Mesodermal cell (in vitro differentiated cells): ENCODE measurements around the gene MTOR. TPM values are rescaled to one million over a fixed set of nuclear protein-coding genes. Genes with fewer than 3 reads are reported as not detected.
"Not testable (repeated sequence)": the region's sequence is repeated elsewhere in the genome, so short reads cannot be mapped to it uniquely, and the experiment has no call there.

ENCODE experiments used
- H3K27ac ChIP-seq: 2 replicates; pipeline ENCODE4 v1.7.0; 2013; ENCODE audit warnings: mild to moderate bottlenecking, low read depth, low read length, moderate library complexity; ENCODE audit not compliant: severe bottlenecking
- H3K36me3 ChIP-seq: 2 replicates; pipeline ENCODE4 v1.7.1; 2013; ENCODE audit warnings: mild to moderate bottlenecking, low read length, moderate library complexity; ENCODE audit not compliant: control insufficient read depth, insufficient read depth
- H3K4me1 ChIP-seq: one replicate; pipeline ENCODE4 v1.7.1; 2013; ENCODE audit warnings: mild to moderate bottlenecking, low read length; ENCODE audit not compliant: insufficient read depth, control insufficient read depth, poor library complexity, severe bottlenecking
- H3K4me3 ChIP-seq: 2 replicates; pipeline ENCODE4 v1.7.0; 2013; ENCODE audit warnings: low read length, control low read depth, mild to moderate bottlenecking; ENCODE audit not compliant: insufficient read depth, poor library complexity, severe bottlenecking; ENCODE audit errors: extremely low read depth
- H3K9me3 ChIP-seq: 2 replicates; pipeline ENCODE4 v1.7.1; 2013; ENCODE audit warnings: mild to moderate bottlenecking, low read length, moderate library complexity; ENCODE audit not compliant: control insufficient read depth
- WGBS, 2 experiments: methylation state at CpG; one replicate each; pipeline ENCODE4 v1.1.5; 2013; ENCODE audit warnings: missing lambda C conversion rate in 2 of 2; ENCODE audit not compliant: insufficient coverage in 2 of 2; 5-methylcytosine and 5-hydroxymethylcytosine counted together
- polyA plus RNA-seq, 2 experiments: library from polyadenylated mRNA; stranded (reverse); fragments of 50-300 nt; gene quantifications; one replicate each; pipeline ENCODE4 v1.2.3, GENCODE V29; 2013

The MTOR gene
- 34.7 TPM for polyA plus RNA-seq (2013, experiment 1 of 2)
- polyA plus RNA-seq (2013, experiment 2 of 2): 29.3 TPM

DNA sequence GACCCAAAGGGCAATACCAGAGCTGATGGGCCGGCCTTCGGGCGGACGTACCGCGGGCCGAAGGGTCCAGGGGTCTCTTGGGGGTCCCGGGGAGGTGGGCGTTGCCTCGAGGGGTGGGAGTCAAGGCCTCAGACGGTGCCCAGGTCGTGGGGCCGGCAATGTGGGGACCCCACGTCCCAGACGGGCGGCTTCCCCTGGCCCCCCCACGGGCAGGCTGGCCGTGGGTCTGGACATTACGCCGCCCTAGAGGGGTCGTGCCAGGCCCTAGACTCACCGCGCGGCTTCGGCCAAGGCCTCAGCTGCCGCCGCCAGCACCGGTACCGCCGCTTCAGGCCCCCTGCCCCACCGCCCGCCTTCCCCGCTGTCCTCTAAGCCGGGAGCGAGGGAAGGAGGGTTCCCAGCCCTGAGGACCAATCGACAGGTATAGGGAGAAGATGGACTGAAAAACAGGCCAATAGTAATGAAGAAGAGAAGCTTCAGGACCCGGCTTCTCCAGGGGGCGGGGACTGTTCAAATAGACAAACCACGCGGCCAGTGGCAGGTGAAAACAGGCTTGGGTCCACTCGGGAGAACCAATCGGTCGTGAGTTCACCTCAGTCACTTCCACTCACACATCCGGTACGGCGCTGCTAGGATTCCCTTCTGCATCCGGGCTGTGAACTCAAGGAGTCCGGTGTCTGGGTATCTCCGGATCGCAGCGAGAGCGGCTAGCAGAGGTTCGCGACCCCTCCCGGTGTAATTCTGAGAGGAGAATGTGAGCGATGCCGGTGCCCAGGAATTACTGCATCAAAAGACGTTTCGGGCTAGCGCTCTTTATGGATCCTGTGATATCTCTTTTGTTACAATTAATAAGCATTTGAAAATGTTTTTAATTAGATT, at the start of gene MTOR:
Gene MTOR (minus strand): TSS at position 381 of the 879 bp plus-strand sequence. CDS start 3,142 bp downstream, outside the sequence.
- Histone ChIP-seq H3K4me1 (peaks cover 4% of the 10 kb centered on the region), H3K27ac (no peak within 1 kb of the TSS), H3K9me3 (no peaks in the 10 kb centered on the region), H3K36me3 (peaks cover 25% of the 10 kb centered on the region), H3K4me3 (peak within 1 kb of the TSS; percentile 95)
- 0% methylated on average over 50 to 52 of the region's 60 CpGs for WGBS, 2 experiments

DNA sequence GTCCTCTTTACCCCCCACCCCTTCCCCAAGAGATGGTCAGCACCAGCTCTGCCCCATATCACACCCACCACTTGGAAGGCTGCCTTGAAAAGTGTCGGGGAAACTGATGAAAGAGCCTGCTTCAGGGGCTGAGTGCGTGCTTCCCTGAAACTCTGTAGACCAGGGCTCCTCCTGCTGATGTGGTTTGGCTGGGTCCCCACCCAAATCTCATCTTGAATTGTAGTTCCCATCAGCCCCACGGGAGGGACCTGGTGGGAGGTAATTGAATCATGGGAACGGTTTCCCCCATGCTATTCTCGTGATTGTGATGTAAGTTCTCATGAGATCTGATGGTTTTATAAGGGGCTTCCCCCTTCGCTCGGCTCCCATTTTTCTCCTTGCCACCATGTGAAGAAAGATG, 47.0 kb upstream of the MTOR start:
- no peaks in the 10 kb centered on the region for H3K9me3 ChIP-seq
- H3K4me3 ChIP-seq: no peak overlapping the region
- H3K27ac ChIP-seq: no peak overlapping the region
- H3K36me3 ChIP-seq: no peaks in the 10 kb centered on the region
- WGBS, 2 experiments: 88 to 98% methylated on average over 6 to 7 of the region's 7 CpGs
- H3K4me1 ChIP-seq: no peaks in the 10 kb centered on the region

DNA sequence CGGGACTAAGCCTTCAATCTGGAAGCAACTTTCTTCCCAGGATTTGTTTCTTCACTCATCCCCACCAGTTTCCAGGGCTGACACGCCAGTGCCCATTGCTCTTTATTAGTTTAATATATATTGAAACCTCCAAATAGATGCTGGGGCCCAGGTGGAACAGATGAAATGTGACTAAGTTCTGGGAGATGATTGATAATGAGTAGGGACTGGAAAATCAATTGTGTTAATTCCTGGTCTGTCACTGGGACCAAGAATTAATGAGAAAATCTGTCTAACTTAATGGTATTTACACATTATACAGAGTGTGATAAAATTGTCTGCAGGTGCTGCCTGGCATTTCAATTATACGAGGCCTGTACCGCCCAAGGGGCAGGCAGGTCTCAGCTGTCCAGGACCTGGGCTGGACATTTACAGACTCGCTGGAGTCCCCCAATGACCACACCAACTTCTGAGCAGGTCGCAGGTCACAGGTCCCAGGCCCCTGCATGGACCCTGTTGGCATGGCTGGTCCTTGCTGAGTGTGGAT, 46.4 kb upstream of the MTOR start:
- Histone ChIP-seq H3K36me3 (no peaks in the 10 kb centered on the region), H3K9me3 (no peaks in the 10 kb centered on the region), H3K4me1 (no peaks in the 10 kb centered on the region), H3K27ac (no peak overlapping the region), H3K4me3 (no peak overlapping the region)
- WGBS, 2 experiments: 82 to 95% methylated on average over 4 to 5 of the region's 6 CpGs

DNA sequence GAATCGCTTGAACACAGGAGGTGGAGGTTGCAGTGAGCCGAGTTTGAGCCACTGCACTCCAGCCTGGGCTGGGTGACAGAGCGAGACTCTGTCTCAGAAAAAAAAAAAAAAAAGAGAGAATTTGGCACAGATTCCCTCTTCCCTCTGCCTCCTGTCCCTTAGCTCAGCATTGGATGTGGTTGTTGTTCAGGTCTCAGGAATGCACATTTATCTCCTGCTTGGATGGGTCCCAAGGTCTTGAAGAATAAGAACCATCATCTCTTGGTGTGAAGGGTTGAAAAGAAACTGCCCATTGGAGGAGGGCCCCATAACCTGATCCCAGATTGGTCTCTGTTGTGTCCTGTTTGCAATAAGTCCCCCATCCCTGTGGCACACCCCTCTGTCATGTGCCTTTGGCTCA, 45.5 kb upstream of the MTOR start:
- Histone ChIP-seq H3K4me1 (no peaks in the 10 kb centered on the region), H3K36me3 (no peaks in the 10 kb centered on the region), H3K9me3 (no peaks in the 10 kb centered on the region), H3K27ac (no peak overlapping the region), H3K4me3 (no peak overlapping the region)
- 86 to 88% methylated on average over 1 to 2 of the region's 3 CpGs for WGBS, 2 experiments

DNA sequence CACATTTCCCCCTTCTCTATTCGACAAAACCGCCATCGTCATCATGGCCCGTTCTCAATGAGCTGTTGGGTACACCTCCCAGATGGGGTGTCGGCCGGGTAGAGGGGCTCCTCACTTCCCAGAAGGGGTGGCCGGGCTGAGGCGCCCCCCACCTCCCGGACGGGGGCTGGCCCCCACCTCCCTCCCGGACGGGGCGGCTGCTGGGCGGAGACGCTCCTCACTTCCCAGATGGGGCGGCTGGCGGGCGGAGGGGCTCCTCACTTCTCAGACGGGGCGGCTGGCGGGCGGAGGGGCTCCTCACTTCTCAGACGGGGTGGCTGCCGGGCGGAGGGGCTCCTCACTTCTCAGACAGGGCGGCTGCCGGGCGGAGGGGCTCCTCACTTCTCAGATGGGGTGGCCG, 43.2 kb upstream of the MTOR start:
- not testable (repeated sequence) for H3K27ac ChIP-seq, H3K4me1 ChIP-seq, H3K9me3 ChIP-seq, H3K4me3 ChIP-seq, H3K36me3 ChIP-seq
- WGBS, 2 experiments: 93 to 98% methylated on average over 15 to 16 of the region's 29 CpGs

DNA sequence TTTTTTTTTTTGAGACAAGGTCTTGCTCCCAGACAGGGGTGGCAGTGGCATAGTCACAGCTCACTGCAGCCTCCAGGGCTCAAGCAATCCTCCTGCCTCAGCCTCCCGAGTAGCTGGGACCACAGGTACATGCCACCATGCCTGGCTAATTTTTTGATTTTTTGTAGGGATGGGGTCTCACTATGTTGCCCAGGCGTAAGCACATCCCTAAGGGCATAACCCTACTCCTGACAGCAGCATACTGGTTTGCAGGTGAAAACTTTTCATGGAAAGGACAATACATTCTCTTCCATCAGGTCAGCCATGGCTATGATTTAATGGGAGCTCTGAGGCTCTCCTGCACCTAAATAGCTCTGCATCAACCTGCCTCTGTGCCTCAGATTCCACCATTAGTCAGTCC, 40.0 kb upstream of the MTOR start:
- no peak overlapping the region for H3K4me3 ChIP-seq
- no peaks in the 10 kb centered on the region for H3K4me1 ChIP-seq
- H3K36me3 ChIP-seq: no peaks in the 10 kb centered on the region
- H3K9me3 ChIP-seq: no peaks in the 10 kb centered on the region
- WGBS, 2 experiments: 67 to 100% methylated on average over 1 to 2 of the region's 2 CpGs
- H3K27ac ChIP-seq: no peak overlapping the region

DNA sequence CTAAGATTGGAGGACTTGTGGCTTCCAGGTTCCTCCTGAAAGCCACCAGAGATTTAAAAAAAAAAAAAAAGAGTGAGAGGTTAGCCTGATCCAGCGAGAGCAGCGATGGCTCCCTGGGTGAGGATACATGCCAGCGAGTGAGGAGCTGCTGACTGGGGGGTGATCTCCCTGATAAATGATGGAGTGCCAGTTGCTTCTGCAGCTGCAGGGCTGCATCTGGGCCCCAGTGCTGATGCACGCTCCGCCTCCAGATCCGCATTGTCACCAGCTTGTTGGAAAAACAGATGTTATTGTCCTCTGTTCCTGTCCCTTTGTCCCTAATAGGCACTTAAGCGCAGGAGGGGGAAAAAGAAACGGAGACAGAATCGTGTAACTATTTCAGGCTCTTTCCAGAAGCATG, 39.2 kb upstream of the MTOR start:
- Histone ChIP-seq H3K4me3 (no peak overlapping the region), H3K27ac (no peak overlapping the region), H3K9me3 (no peaks in the 10 kb centered on the region), H3K4me1 (no peaks in the 10 kb centered on the region), H3K36me3 (no peaks in the 10 kb centered on the region)
- WGBS, 2 experiments: 92 to 94% methylated on average over 5 to 9 of the region's 9 CpGs

DNA sequence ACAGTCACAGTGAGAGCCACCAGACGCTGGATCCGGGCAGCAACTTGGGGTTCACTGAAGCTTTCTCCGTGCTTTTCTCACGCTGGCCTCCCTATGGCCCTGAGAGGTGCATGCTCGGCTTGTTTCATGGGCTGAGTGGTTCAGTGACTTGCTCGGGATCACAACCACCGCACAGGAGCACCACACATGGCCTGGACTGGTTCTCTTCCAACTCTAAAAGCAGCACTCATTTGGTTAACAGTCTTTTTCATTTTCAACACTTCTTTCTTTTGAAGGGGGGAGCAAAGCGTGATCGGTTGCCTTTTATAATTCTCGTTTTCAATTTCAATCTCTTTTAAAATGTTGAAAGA, 36.8 kb upstream of the MTOR start:
- Histone ChIP-seq H3K9me3 (no peaks in the 10 kb centered on the region), H3K4me1 (no peaks in the 10 kb centered on the region), H3K27ac (no peak overlapping the region), H3K36me3 (no peaks in the 10 kb centered on the region), H3K4me3 (no peak overlapping the region)
- WGBS, 2 experiments: 76 to 84% methylated on average over 8 to 10 of the region's 10 CpGs

DNA sequence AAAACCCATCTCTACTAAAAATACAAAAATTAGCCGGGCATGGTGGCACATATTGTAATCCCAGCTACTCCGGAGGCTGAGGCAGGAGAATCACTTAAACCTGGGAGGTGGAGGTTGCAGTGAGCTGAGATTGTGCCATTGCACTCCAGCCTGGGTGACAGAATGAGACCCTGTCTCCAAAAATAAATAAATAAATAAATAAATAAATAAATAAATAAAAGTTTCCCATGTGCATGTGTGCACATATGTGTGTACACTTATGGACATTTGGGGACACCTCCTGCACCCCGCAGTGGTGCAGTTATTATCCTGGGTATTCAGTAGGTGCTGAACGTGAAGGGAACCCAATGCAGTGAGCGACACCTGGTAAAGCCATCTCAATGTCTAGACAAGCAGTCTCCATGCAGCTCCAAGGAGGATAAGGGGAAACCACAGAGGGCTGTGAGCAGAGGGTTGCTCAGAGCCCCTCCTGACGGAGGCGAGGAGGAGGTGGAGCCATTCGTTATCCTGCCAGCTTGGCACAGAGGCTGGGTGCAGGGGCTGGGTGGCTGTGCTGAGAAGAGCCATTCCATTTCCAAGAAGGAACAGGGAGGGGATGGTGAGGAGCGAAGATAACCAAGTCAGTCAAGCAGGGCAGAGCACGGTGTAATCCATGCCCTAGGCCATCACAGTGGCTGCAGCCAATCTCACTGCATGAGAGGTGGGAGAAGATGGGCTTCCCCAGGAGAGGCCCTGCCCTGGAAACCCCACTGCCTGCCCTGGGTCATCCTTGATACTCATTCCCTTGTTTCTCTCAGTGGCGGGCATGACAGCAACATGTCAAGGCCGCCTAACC, 36.3 kb upstream of the MTOR start:
- Histone ChIP-seq H3K9me3 (no peaks in the 10 kb centered on the region), H3K4me1 (no peaks in the 10 kb centered on the region), H3K27ac (no peak overlapping the region), H3K4me3 (no peak overlapping the region), H3K36me3 (no peaks in the 10 kb centered on the region)
- WGBS, 2 experiments: 86 to 91% methylated on average over 7 to 12 of the region's 12 CpGs

DNA sequence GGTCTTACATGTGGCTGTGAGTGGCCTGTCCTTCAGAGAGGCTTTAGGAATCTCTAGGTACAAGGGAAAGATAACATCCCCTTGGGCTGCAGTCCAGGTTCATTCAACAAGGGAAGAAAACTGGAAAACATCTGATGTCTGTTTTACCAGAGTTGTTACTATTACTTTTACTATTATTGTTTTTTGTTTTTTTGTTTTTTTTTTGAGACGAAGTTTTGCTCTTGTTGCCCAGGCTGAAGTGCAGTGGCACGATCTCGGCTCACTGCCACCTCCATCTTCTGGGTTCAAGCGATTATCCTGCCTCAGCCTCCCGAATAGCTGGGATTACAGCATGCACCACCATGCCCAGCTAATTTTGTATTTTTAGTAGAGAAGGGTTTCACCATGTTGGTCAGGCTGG, 35.4 kb upstream of the MTOR start:
- not testable (repeated sequence) for H3K4me1 ChIP-seq, H3K36me3 ChIP-seq, H3K4me3 ChIP-seq, H3K9me3 ChIP-seq, H3K27ac ChIP-seq
- WGBS, 2 experiments: 83% methylated on average over 2 to 5 of the region's 5 CpGs
